Skin epidermis (tissue), 12 donors: ENCODE measurements around the gene CCDC47.

Source experiments
- H3K27ac ChIP-seq, 21 experiments: fragments of 200-600 bp; sonication (generic) in 11 of 21; one replicate each; pipeline ENCODE4 v1.5.0; 2020; ENCODE audit warnings: mild to moderate bottlenecking in 3 of 21, inconsistent platforms in 2 of 21, moderate library complexity in 2 of 21
- H3K4me3 ChIP-seq, 7 experiments: fragments of 200-600 bp; sonication (generic) in 2 of 7; one replicate each; pipeline ENCODE4 v1.5.0; 2020; ENCODE audit warnings: inconsistent platforms in 2 of 7, mild to moderate bottlenecking in 2 of 7, moderate library complexity in 1 of 7

The CCDC47 gene

GRCh38 chr17:63786117-63786516 lies 12.7 kb upstream of the CCDC47 start:
- peak overlapping the region in 1 of 21 experiments; percentile 19 for H3K27ac ChIP-seq
- H3K4me3 ChIP-seq, result no peak overlapping the region

- peak overlapping the region in 1 of 21 experiments; percentile 19 for H3K27ac ChIP-seq
- no peak overlapping the region for H3K4me3 ChIP-seq
Observed at GRCh38 chr17:63785556-63785955, 12.2 kb upstream of the CCDC47 start.

DNA sequence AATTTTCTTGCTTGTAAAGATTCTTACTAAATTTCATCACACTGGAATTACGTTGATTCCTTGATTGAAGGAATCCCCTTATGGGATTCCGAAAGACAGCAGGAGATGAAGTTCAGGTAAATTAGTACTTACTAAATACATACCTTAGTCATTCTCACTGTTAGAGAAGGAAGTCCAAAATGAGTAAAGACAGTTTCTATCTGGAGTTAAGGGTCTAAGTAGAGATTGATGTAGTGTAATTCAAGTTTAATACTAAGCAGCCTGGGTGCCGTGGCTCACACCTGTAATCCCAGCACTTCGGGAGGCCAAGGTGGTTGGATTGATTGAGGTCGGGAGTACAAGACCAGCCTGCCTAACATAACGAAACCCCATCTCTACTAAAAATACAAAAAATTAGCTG lies 10.1 kb upstream of the CCDC47 start:
- H3K4me3 ChIP-seq, result no peak overlapping the region
- no peak overlapping the region for H3K27ac ChIP-seq

DNA sequence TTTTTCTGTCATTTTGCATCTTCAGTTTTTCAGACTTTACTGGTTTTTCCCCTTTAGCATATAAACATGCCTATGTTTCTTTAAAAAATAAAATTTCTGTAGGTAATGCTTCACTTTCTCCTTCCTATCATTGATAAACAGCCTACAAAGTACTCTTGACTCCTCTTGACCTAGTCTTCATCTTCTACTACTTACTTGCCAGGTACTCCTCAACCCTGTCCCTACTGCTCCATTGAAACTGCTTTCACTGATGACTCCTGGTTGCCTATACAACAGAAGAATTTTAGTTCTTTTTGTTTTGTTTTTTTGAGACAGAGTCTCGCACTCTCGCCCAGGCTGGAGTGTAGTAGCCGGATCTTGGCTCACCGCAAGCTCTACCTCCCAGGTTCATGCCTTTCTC lies 7.5 kb upstream of the CCDC47 start:
- Histone ChIP-seq H3K27ac (peak overlapping the region in 5 of 21 experiments; percentile 22 to 60 (median 29)), H3K4me3 (no peak overlapping the region)

DNA sequence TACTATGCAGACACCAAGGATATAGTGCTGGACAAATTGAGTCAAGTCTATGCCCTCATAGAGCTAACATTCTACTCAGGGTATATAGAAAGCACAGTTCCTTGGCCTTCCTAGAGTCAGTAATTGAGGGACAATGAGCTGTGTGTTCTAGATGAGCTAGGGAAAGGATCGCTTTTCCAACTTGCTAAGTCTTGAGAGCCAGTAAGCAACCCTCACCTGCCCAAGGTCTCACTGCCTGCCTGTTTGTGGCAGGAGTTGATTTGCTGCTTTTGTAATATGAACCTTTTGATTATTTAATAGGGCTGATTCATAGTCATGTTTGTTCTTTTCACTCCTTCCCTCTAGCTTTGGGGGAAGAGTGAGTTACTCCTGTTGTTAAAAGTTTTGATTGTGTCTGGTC lies 7.1 kb upstream of the CCDC47 start:
- Histone ChIP-seq H3K4me3 (no peak overlapping the region), H3K27ac (peak overlapping the region in 6 of 21 experiments; percentile 17 to 37 (median 28))

DNA sequence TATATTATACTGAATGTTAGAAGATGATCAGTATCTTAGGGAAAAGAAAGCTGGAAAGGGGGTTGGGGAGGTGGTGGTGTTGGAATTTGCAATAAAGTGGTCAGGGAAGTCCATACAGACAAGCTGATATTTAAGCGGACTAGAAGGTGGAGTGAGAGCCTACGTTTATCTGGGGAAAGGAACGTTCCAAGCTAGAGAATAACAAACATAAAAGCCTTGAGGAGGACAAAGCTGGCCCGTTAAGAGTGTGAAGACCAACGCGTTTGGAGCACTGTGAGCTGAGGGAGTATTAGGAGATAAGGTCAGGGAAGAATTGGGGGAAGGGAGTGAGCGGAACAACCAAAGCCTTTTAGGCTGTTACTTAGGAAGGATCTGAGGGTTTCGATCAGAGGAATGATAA lies 2.0 kb upstream of the CCDC47 start:
- Histone ChIP-seq H3K27ac (peak overlapping the region in 15 of 21 experiments; percentile 33 to 98 (median 95)), H3K4me3 (peak overlapping the region; percentile 75 to 99 (median 94))

GRCh38 chr17:63774969-63775265 lies 1.5 kb upstream of the CCDC47 start:
- H3K4me3 ChIP-seq, result peak overlapping the region; percentile 75 to 99 (median 94)
- H3K27ac ChIP-seq, result peak overlapping the region in 18 of 21 experiments; percentile 33 to 99 (median 96)

- peak within 1 kb of the TSS; percentile 74 to 99 (median 96) for H3K27ac ChIP-seq
Observed at GRCh38 chr17:63774141-63774968, 958 bp upstream of the CCDC47 start, which contains the start of gene DDX42. DDX42 (plus strand) TSS chr17:63774170; CDS start chr17:63787050, 12,880 bp downstream.

DNA sequence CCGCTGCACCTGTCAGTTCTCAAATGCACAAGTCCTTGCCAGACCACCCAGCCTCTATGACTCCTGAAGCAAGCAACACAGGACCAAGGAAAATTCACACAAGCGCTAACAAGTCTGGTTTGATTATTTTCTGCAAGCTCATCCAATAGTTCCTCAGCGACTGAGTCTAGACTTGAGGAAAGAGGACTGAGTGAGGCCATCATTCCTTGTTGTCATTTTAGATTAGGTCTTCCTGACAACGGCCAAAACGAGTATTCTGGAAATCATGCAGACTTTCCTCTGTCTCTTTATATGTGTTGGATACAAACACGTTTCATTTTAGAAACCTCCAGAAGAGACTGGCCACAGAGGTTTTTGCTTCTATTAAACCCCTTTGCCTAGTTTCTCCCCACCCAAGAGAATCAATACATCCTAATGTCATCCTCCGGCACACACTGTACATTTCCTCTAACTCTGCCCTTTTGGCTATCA lies 561 bp downstream of the CCDC47 start:
- Histone ChIP-seq H3K4me3 (peak overlapping the region; percentile 75 to 99 (median 94)), H3K27ac (peak overlapping the region; percentile 74 to 99 (median 96))

More at GRCh38 chr17:63774141-63774968, 958 bp upstream of the CCDC47 start, which contains the start of gene DDX42:
- H3K4me3 ChIP-seq, result peak within 1 kb of the TSS; percentile 75 to 99 (median 94)

DNA sequence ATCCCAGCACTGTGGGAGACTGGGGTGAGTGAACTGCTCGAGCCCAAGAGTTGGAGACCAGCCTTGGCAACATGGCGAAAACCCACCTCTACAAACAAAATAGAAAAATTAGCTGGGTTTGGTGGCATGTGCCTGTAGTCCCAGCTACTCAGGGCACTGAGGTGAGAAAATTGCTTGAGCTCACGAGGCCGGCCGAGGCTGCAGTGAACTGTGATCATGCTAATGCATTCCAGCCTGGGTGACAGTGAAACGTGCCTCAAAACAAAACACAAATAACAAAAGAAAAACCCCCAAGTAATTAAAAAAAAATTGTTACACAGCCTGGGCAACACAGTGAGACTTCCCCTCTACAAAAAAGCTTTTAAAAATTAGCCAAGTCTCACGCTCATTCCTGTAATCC lies 5.0 kb downstream of the CCDC47 start:
- no peak overlapping the region for H3K27ac ChIP-seq
- H3K4me3 ChIP-seq, result no peak overlapping the region

DNA sequence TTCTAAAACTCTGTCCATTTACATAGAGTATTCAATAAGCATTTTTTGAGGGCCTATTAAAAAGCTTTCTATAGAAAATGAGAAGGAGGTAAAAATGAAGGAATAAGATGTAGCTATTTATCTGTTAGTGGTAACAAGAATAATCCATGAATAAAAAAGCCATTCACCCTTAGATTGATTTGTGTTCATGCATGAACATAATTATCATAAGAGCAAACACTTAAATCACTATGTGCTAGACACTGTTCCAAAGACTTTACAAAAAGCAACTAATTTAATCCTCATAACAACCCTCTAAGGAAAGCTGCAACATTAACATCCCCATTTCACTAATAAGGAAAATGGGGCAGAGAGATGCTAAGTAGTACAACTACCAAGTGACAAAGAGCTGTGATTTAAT lies 6.6 kb downstream of the CCDC47 start:
- H3K27ac ChIP-seq, result no peak overlapping the region
- H3K4me3 ChIP-seq, result no peak overlapping the region

- Histone ChIP-seq H3K4me3 (no peak overlapping the region), H3K27ac (no peak overlapping the region)
Observed at GRCh38 chr17:63764716-63765115, 8.7 kb downstream of the CCDC47 start.

DNA sequence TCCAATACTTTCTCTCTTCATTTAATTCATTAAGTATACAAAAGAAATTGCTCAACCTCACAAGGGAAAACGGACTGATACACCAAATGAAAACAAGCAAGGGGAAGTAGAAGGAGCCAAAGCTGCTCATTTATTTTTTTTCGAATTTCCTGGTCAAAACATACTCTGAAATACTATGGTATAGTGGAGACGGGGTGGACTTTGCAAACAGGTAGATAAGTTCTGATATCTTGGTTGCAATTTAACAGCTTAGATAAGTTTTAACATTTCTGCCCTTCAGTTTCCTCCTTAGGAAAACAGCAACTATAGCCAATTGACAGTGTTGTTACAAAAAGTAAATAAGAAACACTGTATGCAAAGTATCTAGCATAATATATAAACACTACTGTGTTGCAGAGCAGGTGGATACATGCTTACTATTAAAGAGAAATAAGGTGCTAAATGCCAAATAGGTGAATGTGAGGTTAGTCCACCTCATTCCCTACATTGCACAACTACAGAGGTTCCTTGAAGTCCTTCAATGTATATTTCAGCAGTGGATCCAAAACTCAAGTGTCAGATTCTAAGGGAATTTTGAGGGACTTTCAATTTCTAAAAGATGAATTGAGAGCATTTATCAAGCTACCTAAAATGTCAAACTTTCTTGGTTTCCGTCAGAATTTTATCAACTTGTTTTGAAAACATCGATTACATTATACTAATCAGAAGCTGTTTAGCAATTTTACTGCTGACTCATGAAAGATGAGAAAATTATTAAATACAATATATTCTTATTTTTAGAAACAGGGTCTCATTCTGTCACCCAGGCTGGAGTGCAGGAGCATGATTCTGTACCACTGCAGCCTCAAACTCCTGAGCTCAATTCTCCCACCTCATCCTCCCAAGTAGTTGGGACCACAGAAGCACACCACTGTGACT lies 11.0 kb downstream of the CCDC47 start:
- no peak overlapping the region for H3K4me3 ChIP-seq
- no peak overlapping the region for H3K27ac ChIP-seq

DNA sequence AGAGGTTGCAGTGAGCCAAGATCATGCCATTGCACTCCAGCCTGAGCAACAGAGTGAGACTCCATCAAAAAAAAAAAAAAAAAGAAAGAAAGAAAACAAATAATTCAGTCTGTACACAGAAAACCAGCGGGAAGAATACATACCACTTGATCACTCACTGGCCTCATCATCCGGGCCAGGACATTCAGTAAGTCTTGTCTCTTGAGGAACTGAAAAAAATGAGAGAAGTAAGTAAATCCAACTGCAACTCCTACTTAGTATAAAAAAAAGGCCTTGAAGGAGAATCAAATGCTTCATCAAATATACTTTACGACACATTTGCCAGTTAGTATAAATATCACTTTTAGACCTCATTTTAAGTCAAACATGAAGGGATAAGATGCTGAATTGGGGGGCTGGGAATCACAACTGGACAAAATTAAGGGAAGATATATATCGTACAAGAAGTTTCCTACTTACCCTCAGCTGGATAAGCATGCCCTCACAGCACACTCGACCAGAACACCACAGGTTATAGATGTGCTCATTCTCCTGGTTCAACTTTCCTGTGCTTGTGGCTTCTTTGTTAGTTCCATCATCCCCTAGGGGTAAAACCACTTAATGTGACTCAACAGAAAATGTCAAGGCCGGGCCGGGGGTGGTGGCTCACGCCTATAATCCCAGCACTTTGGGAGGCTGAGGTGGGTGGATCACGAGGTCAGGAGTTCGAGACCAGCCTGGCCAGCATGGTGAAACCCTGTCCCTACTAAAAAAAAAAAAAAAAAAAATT lies 12.4 kb downstream of the CCDC47 start:
- Histone ChIP-seq H3K4me3 (no peak overlapping the region), H3K27ac (no peak overlapping the region)

GRCh38 chr17:63758428-63758827 lies 15.0 kb downstream of the CCDC47 start:
- no peak overlapping the region for H3K27ac ChIP-seq
- H3K4me3 ChIP-seq, result no peak overlapping the region

- Histone ChIP-seq H3K27ac (no peak overlapping the region), H3K4me3 (no peak overlapping the region)
Observed at GRCh38 chr17:63754046-63754445, 19.4 kb downstream of the CCDC47 start.

DNA sequence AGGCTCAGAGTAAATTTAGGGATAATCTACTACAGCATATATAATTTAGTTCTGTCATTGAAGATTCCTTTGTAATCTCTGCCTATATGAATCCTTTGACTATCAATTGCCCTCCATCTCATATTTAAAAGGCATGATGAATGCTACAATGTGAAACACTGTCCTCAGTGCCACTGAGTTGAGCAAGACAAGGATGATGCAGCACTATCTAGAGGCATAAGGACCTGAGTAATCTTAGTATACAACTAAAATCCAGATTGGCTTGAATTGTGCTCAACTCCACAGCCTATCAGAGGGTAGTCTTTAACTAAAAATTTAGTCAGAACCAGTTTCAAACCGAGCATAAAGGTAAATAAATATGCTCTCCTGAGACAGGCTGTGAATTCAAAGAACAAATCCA lies 20.2 kb downstream of the CCDC47 start:
- Histone ChIP-seq H3K27ac (peak overlapping the region in 1 of 21 experiments; percentile 5), H3K4me3 (no peak overlapping the region)

DNA sequence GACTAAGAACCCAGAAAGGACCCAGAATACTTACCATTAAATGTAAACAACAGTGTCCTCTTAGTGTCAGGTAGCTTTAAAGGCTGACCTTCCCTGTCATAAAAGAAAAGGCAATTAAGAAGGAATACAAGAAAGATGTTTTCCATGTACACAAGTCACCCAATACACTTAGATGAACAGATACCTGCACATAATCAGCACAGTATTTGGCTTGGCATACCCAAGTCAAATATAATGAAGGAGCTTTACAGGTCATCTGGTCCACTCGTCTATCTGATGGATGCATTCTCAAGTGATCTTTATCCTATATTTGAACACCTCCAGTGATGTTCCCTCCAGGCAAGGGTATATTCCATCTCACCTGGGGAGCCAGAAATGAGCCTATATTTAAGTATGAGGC lies 20.7 kb downstream of the CCDC47 start:
- Histone ChIP-seq H3K27ac (no peak overlapping the region), H3K4me3 (no peak overlapping the region)

GRCh38 chr17:63751806-63752205 lies 21.6 kb downstream of the CCDC47 start:
- H3K27ac ChIP-seq, result peak overlapping the region in 3 of 21 experiments; percentile 23 to 27 (median 27)
- no peak overlapping the region for H3K4me3 ChIP-seq
